Hematopoietic multipotent progenitor cell treated with erythropoietin and hydrocortisone succinate and interleukin-3 and kit ligand, for 15 days (in vitro differentiated cells): ENCODE data around the gene DRGX.

Source experiments
- DNase-seq: peaks from one replicate; pipeline ENCODE4 v3.0.0-alpha.2; 2015; ENCODE audit warnings: low spot score

DRGX gene

DNA sequence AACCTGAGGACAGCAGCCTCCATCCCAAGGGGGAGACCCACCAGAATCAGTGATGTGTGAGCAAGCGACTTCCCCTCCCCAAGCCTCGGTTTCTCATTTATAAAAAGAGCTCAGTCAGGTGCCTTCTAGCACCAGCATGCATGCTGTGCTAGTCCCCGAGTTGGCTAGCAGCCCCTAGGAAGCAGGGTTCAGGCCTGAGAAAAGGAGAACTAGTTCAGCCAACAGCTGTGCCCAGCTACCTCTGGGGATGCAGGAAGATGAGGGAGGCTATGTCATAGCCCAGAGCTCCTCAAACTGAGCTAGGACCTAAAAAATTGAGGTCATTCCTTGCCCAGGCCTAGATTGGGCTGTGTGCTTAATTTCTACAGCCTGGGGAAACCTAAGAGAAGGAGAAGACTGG, 13.7 kb downstream of the DRGX start:
- DNase-seq: no peak

DNA sequence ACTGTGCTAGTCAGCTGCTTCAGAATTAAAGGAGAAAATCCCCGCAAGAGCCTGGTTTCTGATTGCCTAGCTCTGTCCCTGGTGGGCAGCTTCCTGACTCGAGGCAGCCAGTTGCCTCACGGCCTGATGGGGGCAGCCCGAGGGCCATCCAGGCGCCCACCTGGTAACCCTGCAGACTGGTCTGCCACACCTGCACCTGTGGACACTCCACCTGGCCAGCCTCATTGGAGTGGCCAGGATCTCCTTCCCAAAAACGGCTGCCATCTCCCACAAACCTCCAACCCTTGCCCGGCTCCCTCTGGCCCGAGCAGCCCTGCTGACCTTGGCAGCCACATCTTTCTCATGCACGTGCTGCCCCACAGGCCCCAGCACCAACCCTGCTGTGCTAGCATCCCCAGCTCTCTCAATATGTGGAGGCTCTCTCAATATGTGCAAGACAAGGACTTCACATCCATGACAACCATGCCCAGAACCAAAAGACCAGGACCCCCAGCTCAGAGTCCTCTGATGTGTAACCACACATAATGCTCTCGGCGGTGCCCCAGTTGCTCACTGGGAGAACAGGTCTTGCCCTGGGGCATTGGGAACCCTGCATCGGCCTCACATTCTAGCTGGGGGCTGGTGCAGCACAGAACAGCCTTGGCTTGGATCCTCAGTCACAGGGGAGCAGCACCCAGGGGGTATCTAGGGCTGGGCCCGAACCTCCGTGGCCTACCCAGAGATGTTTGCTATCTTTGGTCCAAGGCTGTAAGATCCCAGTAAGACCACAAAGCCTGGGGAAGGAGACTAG, 14.6 kb downstream of the DRGX start:
- no peak for DNase-seq

DNA sequence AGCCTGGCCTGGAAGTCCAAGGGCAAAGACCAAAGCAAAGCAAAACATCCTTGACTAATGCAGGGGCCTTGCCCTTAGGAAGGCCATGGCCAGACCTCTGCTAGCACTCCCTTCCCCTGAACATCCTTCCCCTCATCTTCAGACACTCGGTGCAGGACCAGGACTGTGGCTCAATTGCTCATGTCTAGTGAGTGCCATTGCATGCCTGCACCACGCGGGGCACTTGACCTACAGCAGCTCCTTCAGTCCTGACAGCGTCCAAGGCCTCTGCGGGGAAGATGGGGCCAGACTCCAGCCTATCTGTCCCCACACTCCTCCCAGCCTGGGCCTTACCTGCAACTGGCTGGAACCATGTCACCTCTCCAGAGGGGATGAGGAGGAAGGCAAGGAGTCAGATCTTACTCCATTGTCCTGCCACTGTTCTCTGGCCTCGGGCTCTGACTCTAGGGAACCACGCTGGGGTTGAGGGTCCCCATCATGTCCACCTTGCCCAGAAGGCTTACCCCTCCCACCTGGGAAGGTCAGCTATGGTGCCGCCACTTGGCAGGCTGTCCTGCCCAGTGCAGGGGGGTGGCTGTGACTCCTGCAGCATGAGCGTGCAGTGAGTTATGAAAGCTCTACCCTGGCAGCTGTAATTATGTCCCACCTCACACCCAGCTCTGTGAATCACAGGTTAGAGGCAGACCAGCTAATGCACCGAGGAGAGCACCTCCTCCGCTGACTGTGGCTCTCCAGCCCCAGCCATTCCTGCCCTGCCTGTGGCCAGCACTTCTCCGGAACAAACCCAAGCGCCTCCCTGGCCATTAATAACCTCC, 16.1 kb downstream of the DRGX start:
- no peak for DNase-seq

DNA sequence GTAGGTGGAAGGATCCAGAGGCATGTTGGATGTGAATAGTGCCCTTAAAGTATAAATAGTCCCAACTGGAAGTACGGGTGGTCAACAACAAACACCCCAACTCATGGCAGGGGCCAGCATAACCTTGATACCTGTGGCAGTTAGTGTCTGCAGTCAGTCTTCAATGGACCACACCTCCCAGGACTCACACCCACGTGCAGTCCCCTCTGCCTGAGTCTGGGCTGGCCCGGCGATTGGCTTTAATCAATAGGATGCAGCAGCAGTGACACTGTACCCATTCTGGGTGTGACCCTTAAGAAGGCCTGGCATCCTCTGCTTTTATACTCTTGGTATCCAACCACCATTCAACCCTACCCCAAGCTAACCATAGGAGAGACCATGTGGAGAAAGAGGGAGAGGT, 18.6 kb downstream of the DRGX start:
- no peak for DNase-seq

DNA sequence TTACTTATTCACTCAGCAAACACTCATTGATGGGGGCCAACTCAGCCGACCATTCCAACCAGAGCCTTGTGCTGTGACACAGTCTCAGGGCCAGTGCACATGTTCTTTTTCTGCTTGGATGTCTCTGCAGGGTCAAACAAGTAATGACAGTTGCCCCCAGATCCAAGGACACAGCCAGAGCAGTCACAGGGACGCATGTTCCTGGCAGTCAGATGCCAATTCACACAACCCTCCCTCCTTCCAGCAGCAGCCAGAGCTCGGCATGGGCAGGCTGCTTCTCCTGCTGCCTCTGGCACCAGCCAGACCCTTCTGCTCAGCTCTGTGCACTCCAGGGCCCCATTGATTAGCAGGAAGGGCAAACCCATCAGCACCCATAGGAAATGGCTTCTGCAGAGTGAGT, 20.3 kb downstream of the DRGX start:
- no peak for DNase-seq

DNA sequence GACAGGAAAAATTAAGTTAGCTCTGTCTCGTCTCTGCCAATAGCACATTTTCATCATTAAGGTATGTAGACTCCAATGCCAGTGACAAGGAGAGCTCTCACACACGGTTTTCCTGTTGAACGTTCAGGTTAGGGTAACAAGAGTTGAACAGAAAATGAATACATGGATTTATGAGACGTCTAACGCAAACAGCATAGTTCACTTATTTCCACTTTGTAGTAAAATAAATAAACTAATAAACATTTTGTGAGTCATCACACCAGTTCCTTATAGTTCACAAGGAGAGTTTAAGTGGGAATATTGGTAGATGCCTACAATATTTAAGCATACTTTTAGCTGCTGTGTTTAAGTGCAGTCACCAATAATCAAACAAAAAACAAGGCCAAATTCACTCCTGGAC, 21.1 kb downstream of the DRGX start:
- DNase-seq: no peak

DNA sequence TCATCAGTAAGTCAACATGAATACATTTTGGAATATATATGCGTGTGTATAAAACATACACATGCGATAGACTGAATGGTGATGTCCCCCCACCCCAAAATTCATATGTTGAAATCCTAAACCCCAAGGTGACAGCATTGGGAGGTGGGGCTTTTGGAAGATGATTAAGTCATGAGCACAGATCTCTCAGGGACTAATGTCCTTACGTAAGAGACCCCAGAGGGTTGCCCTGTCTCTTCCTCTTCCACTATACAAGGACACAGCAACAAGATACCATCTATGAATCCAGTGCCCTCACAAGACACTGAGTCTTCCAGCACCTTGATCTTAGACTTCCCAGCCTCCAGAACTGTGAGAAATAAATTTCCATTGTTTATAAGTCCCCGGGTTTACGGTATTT, 22.5 kb downstream of the DRGX start:
- no peak for DNase-seq

DNA sequence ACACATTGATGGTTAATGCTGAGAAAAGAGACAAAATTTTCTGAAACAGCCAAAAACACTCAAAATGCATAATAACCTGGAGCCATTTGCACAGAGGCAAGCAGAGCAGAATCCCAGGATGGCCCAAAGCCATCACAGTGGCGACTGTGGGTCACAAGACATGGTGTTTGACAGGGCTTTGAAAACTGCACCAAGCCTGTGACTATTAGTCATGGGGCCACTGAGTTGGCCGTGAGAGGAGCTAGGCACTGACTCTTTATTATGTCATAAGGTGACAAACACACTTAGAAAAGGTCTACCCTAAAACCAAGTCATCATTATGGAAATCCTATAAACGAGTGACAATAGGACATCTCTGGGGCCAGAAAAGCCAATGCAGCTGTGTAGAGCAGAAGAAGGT, 23.9 kb downstream of the DRGX start:
- no peak for DNase-seq

DNA sequence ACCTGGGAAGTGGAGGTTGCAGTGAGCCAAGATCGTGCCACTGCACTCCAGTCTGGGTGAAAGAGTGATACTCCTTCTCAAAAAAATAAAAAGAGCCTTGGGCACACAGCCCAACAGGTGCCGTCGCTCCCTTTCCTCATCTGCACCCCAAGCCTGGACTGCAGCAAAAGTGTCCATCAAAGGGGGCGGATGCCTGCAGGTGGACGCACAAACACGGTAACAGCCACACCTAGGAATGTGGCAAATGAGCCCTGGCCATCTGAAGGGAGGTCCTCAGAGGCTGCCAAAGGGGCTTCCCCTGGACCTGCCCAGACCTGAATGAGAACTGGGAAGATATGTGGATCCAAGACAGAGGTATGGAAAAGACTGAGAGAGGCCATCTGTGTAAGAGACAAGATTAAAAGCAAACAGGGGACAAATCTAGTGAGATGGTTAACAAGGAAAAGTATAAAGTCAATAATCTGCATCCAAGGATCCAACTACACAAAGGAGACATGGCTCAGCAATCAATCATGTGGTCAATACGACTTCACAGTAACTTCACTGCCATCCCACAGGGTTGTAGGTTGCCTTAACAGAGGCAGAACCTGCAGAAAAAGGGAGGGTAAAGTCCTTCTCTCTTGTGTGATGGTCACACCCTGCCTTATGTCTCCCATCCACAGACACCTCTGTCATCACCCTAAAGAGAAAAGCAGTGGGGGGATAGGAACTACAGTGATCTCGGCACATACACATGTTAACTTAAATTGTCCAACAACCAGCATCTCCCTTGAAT, 25.4 kb downstream of the DRGX start:
- DNase-seq: no peak

DNA sequence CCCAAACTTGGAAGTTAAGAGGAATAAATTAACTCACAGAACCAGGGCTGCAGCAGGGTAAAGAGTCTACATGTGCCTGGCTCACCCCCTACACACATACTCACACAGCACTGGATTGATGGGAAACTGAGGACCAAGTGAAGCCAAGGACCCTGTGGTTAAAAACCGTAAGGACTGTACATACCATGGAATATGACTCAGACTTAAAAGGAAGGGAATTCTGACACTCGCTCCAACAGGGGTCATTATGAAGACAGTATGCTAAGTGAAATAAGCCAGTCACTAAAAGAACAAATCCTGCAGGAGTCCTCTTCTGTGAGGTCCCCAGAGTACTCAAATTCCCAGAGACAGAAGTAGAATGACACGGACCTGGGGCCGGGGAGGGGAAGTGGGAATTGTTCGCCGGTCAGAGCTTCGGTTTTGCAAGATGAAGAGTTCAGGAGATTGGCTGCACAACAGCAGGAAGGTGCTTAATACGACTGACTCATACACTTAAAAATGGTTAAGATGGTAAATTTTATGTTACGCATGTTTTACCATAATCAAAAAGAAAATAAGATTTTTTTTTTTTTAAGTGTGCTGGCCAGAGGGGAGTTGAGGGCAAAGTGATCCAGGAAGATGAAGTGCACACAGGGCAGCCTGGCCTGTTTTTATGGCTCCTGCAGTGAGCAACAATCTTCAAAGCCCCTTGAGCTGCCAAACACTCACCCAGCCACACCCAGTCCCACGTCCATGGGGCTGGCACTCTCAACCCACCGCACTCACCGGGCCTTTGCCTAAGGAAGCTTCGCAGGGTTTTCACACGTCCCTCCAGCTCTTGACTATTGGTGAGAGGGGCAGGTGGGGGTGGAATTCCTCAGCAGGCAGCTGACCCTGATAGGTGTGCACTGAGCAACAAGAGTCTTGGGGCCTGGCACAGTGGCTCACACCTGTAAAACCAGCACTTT, 26.4 kb downstream of the DRGX start:
- DNase-seq: no peak

DNA sequence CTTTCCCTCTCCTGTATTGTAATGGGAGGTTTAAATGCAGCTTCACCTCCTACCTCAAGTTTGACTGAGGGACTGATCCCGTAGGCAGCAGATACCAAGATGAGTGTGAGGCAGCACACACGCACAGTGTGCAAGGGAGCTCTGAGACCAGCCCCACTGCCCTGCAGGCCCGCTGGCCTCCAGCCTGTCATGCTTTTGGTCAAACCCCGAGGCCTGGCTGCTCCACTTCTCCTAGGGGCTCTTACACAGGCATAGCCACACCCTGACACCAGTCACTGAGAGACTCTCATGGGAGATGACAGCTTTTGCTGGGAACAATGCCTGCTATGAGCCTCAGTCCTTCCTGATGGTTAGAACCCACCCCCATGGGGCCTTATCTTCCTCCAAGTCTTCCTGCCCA, 27.6 kb downstream of the DRGX start:
- no peak for DNase-seq

DNA sequence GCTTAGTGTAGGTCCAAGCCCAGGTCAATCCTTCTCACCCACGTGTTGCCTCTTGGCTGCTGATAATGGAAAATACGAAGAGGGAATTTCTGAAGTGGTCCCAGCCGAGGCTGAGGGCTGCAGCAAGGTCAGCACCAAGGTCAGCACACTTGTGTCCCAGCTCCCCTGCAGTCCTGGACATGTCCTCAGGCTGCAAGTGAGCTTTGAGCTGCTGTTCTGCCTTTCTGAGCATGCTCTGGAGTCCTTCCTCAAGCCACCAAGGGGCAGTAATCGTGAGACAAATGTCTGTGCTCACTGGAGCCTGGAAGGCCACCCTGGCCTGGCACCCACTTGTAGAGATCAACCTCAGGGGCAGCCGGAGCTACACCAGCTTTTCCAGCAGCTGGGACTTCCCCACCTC, 28.3 kb downstream of the DRGX start:
- no peak for DNase-seq

DNA sequence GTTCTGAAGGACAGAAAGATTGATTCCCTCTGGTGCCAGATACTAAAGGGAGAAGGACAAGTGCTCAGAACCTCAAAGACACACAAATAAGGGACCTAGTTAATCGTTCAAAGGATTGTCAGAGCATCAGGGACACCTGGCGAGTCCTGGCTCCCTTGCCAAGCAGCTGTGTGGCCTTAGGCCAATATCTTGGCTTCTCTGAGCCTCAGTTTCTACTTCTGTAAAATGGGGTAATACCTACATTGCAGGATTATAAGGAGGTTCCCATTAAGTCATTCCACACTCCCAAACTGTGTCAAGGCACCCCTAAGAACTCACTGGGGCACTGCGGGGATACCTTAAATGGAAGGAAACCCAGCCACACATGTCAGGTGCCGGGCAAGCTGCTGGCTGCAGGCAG, 29.4 kb downstream of the DRGX start:
- DNase-seq: no peak

DNA sequence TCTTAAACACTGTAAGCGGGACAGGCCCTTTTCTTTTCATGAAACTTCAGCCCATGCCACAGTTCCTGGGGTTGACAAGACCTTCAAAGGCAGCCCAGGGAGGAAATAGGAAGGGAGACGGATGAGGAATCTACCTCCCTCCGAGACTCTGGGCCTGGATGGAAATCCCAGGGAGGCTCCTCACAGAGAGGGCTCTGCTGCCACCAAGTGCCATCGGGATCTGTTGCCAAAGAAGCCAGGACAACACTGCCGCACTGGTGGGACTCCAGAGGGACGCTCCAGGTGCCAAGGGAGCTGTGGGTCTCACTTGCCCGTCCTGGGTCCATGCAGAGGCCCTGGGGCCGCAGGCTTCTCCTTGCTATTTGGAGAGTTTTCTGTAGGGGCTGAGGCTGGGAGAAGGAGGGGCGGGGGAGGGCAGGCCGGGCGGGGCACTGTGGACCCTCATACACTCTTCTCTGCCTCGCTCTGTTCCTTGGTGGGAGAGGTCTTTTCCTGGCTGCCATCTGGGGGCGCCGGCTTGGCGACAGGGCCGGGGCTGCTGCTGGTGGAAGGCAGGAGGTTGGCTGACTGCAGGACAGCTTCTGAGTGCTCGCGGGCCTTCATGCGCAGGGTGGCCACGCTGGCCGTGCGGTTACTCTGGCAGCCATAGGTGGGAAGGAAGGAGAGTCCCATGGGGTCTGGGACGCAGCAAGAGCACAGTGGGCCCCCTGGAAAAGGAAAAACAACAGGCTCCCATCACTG, 30.0 kb downstream of the DRGX start:
- no peak for DNase-seq

DNA sequence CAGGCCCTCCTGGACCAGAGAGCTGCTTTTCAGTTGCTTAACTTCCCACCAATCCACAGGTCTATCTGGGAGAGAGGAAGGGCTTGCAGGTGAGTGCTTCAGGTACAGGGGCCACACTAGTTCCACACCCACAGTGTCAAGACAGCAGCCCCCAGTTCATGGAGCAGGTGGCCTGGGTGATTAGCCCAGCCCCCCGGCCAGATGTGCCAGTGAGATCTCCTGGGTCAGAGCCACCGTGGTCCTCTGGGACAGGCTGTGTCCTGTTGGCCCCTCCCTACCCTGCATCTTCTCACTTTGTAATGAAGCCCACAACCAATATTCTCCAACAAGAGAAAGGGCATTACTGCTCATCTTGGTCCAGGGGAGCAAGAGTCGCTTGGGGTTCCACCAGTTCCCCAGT, 30.6 kb downstream of the DRGX start:
- DNase-seq: no peak

DNA sequence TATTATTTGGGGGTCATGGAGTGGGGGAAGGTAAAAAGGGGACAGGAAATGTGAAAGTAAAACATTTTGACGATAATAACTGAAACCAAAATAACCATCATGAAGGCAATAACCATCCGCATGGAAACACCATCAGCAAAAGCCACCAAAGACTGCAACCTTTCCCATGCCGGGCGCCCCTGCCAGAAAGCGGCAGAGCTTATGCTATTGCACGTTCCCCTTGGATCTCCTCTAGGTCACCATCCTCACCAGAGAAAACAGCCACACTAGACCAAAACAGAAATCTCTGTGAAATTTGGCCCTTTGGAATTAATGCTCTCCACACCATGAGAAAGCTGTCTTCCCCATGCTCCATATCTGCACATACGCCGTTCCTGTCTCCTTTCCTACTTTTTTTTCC, 31.1 kb downstream of the DRGX start:
- DNase-seq: no peak

DNA sequence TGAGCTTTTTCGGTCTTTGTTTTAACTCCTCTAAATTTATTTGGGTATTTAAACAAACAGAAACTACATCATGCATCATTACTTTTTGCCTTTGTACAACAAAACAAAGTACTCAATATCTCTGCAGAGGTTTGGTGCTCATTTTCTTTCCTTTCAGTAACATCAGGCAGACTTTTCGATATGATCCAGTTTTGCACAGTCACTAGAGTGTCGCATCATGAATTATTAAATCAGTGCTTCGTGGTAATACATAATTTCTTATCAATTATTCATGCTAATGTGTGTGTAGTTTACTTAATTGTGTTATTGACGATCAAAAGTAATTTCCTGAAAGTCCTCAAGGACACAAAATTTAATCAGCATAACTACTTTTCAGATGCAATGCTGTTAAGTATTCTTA, 31.8 kb downstream of the DRGX start:
- no peak for DNase-seq

DNA sequence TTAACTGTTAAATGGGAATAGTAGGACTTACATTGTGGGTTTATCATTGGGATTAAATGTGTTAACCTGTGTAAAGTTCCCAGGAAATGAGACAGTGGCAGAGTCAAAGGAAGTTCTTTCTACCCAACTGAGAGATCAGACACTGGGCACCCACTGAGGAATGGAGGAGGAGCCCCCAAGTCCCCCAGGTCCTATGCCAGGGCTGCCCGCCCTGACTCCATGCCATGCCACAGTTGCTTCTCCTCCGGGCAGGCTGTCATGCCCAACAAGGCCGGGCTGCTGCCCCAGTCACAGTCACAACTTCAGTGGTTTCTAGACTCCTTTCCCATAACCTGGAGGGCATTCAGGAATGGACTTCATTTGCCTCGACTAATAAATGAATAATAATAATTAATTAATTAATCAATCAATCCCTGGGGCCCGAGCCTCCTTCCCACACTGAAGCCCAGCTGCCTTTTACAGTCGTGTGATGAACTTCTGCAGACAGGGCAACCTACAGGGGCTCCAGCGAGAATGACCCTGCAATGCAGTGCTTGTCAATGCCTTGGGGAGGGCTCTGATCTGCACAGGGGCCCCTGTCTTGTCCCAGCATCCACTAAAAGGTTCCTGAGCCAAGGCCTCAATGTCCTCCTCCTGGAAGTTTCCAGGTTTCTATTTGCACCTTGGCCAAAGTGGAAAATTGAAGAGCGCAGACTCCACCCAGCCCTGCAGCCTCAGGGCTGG, 32.4 kb downstream of the DRGX start:
- DNase-seq: no peak

DNA sequence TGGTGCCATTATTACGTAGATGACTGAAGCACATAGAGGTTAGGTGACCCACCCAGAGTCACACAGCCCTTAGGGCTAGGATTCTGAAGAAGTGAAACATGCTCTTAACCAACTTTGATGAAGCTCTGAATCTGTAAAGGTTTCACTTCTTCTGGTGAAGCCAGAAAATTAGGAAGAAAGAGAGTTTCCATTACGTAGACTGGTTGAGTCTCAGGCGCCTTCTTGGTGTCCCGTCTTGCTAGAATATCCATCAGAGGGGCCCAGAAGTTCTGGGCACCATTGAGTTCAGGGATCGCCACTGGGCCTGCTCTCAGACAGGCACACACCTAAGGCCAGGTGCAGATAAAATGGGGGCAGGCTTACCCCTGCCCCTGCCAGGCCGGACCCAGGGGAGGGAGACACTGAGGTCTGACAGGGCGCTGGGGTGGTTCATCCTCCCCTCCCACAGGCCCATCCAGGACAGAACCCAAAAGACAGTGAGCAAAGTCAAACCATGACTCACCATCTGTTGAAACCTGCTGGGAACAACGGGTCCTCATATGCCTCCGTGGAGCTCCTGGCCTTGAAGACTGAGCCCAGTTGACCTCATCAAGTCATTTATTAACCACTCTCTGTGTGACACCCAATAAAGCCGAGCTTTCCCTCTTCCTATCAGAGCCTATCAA, 33.2 kb downstream of the DRGX start:
- DNase-seq: no peak
